Testis (tissue), 3 donors: ENCODE results near the gene TIMM17B. TPM values are rescaled to one million over a fixed set of nuclear protein-coding genes. Genes with fewer than 3 reads are reported as not detected.

Source experiments
- DNase-seq: peaks from one replicate; pipeline ENCODE4 v3.0.0-alpha.2; 2019
- H3K27ac ChIP-seq, 2 donors: fragments of 200-600 bp; sonication (generic); one replicate each; pipeline ENCODE4 v1.5.1; 2019
- H3K27me3 ChIP-seq: fragments of 200-600 bp; sonication (generic); one replicate; pipeline ENCODE4 v1.5.1; 2019
- H3K36me3 ChIP-seq: fragments of 200-600 bp; sonication (generic); one replicate; pipeline ENCODE4 v1.5.1; 2017; ENCODE audit warnings: low read depth; ENCODE audit errors: missing control alignments
- H3K4me1 ChIP-seq: fragments of 200-600 bp; sonication (generic); one replicate; pipeline ENCODE4 v1.5.1; 2019
- H3K4me3 ChIP-seq, 2 donors: fragments of 200-600 bp; sonication (generic); one replicate each; pipeline ENCODE4 v1.5.1; 2017 to 2019
- H3K9me3 ChIP-seq: fragments of 200-600 bp; sonication (generic); one replicate; pipeline ENCODE4 v1.5.1; 2017
- CTCF ChIP-seq, 3 experiments: fragments of 450-650 bp in 2 of 3; fragments of 200-600 bp in 1 of 3; sonication (generic) in 1 of 3; IDR thresholded peaks; one replicate each; pipeline ENCODE4 v1.5.1; 2016 to 2019; ENCODE audit warnings: antibody characterized with exemption in 3 of 3, mild to moderate bottlenecking in 2 of 3, moderate library complexity in 1 of 3
- POLR2A ChIP-seq: fragments of 450-650 bp; IDR thresholded peaks from one replicate; pipeline ENCODE4 v1.6.1; 2017; ENCODE audit warnings: antibody characterized with exemption, mild to moderate bottlenecking, moderate library complexity
- WGBS, 2 donors: methylation state at CpG; one replicate each; pipeline ENCODE4 v1.1.5; 2018; 5-methylcytosine and 5-hydroxymethylcytosine counted together
- intact Hi-C: fragments of 100-400 bp; cut with DNase I; formaldehyde crosslinking; loops from one replicate; pipeline ENCODE4 v1.15.1; 2023; ENCODE audit warnings: low total_unique reads
- polyA plus RNA-seq: library from polyadenylated mRNA; stranded (reverse); fragments of 350-450 nt; fragmentation: Illumina TruSeq; extraction: RNeasy Lipid Tissue Mini Kit (QIAGEN cat#74804); gene quantifications from one replicate; pipeline ENCODE4 v1.2.3, GENCODE V29; 2014; ENCODE audit warnings: low read depth, low replicate concordance; ENCODE audit not compliant: insufficient read depth
- total RNA-seq, 2 donors: library from RNA; depleted of rRNA; stranded (reverse); fragments of >200 nt; gene quantifications; one replicate each; pipeline ENCODE4 v1.2.3, GENCODE V29; 2016

TIMM17B gene
- total and polyA plus RNA-seq, 3 donors from 2014 or later, result 32.9 to 53.2 (median 41.2) TPM

GRCh38 chrX:48927123-48927522 lies 29.6 kb upstream of the TIMM17B start:
- Histone ChIP-seq H3K36me3 (no peaks in the 10 kb centered on the region), H3K4me1 (peaks cover 3% of the 10 kb centered on the region), H3K27ac (no peak overlapping the region), H3K27me3 (no peaks in the 10 kb centered on the region), H3K4me3 (no peak overlapping the region), H3K9me3 (no peaks in the 10 kb centered on the region)
- no peak for DNase-seq
- 85 to 87% methylated on average over 5 of the region's 5 CpGs for WGBS, 2 donors
- no peak for TF ChIP-seq POLR2A
- no peak for TF ChIP-seq CTCF (IDR thresholded peaks at IDR 0.05)
- intact Hi-C loops, result no loop called here

GRCh38 chrX:48924270-48924669 lies 26.7 kb upstream of the TIMM17B start:
- intact Hi-C loops, result no loop called here
- Histone ChIP-seq H3K27ac (no peak overlapping the region), H3K4me3 (no peak overlapping the region), H3K36me3 (no peaks in the 10 kb centered on the region), H3K9me3 (no peaks in the 10 kb centered on the region), H3K27me3 (no peaks in the 10 kb centered on the region), H3K4me1 (peaks cover 3% of the 10 kb centered on the region)
- TF ChIP-seq POLR2A, result no peak
- TF ChIP-seq CTCF (IDR thresholded peaks at IDR 0.05), result no peak
- 88 to 90% methylated on average over 5 of the region's 5 CpGs for WGBS, 2 donors
- no peak for DNase-seq

DNA sequence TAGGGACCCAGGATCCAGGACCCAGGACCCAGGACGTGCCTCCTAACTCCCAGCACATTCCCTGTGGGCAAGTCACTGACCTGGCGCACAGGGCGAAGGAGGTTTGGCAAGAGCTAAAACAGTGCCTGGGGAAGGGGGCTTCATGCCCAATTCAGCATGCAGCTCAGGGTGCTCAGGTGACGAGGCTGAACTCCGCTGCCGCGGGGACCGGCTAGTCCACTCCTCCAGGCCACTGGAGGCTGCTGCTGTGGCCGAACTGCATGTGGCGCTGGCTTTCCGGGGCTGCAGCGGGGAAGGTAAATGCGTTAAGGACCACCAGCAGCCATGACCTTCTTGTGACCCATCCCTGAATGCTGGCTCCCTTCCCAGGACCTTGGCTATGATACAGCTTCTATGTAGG lies 26.2 kb upstream of the TIMM17B start:
- intact Hi-C loops, result no loop called here
- Histone ChIP-seq H3K27me3 (no peaks in the 10 kb centered on the region), H3K27ac (no peak overlapping the region), H3K4me3 (no peak overlapping the region), H3K4me1 (peaks cover 3% of the 10 kb centered on the region), H3K9me3 (no peaks in the 10 kb centered on the region), H3K36me3 (no peaks in the 10 kb centered on the region)
- no peak for DNase-seq
- TF ChIP-seq POLR2A, result no peak
- TF ChIP-seq CTCF (IDR thresholded peaks at IDR 0.05), result no peak
- 84 to 100% methylated on average over 3 to 11 of the region's 13 CpGs for WGBS, 2 donors

GRCh38 chrX:48920718-48921104 lies 23.1 kb upstream of the TIMM17B start:
- TF ChIP-seq POLR2A (no peak), CTCF (IDR thresholded peaks at IDR 0.05) (no peak)
- WGBS, 2 donors, result 87 to 92% methylated on average over 3 to 4 of the region's 4 CpGs

DNA sequence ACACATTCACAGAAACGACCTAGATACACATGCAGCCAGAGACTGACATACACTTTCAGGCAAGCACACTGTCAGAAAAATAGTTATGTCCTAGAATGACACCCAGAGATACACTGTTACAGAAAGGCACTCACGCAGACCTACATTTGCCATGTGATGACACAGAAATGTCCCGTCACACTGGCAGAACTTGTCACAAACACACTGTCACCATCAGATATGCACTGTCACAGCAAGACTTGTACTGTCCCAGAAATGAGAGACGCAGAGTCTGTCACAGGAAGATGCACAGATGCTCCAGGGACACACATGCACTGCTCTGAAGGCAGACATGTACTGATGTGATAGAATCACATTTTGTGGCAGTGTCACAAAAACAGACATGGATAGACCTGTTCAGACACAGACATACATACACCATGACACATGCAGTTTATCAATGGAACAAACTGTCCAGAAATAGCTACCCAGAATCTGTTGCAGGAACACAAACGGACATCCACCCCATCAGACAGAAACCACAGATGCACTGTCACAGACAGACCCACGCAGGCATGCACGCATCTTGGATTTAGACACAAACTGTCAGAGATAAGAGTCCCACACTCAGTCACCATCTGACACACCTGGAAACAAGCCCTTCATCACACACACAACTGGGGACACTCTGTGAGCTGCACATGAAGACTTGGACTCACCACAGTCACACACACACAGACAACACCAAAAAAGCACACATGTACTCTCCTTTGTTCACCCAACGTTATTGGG lies 22.6 kb upstream of the TIMM17B start:
- WGBS, 2 donors, result 0 to 48% methylated on average over 2 to 8 of the region's 8 CpGs
- H3K4me3 ChIP-seq, result no peak overlapping the region
- no peak overlapping the region for H3K27ac ChIP-seq
- no peak for DNase-seq
- H3K27me3 ChIP-seq, result no peaks in the 10 kb centered on the region
- peaks cover 3% of the 10 kb centered on the region for H3K4me1 ChIP-seq
- no peaks in the 10 kb centered on the region for H3K9me3 ChIP-seq
- intact Hi-C loops, result no loop called here
- H3K36me3 ChIP-seq, result no peaks in the 10 kb centered on the region
- no peak for TF ChIP-seq CTCF (IDR thresholded peaks at IDR 0.05)

More at GRCh38 chrX:48920718-48921104, 23.1 kb upstream of the TIMM17B start:
- no peak for DNase-seq
- Histone ChIP-seq H3K36me3 (no peaks in the 10 kb centered on the region), H3K4me1 (peaks cover 3% of the 10 kb centered on the region), H3K4me3 (no peak overlapping the region), H3K27ac (no peak overlapping the region), H3K27me3 (no peaks in the 10 kb centered on the region), H3K9me3 (no peaks in the 10 kb centered on the region)
- intact Hi-C loops, result no loop called here
